ENCODE data around the gene TAF12. TPM values are rescaled to one million over a fixed set of nuclear protein-coding genes. Genes with fewer than 3 reads are reported as not detected.
"Not testable (repeated sequence)": the region's sequence is repeated elsewhere in the genome, so short reads cannot be mapped to it uniquely, and the experiment has no call there.

TAF12 gene
- 10 to 100 TPM; 31.9 to 35.2 (median 33.2) TPM for polyA plus RNA-seq (ENCODE audit: insufficient read length in 4 of 4)

GRCh38 chr1:28642847-28643635 lies at the start of gene TAF12:
TSS of gene TAF12 (minus strand) at chr1:28643067. CDS start at chr1:28622081, 20,986 bp downstream.
- DNase-seq (ENCODE audit: low read depth in 4 of 4, low spot score in 3 of 4), result peak; percentile 89 to 94 (median 94)

- DNase-seq (ENCODE audit: low read depth in 4 of 4, low spot score in 3 of 4), result not testable (repeated sequence)
Measured at GRCh38 chr1:28691627-28692026, 48.8 kb upstream of the TAF12 start.

GRCh38 chr1:28684937-28685336 lies 42.1 kb upstream of the TAF12 start:
- DNase-seq (ENCODE audit: low read depth in 4 of 4, low spot score in 3 of 4), result no peak

GRCh38 chr1:28682840-28683239 lies 40.0 kb upstream of the TAF12 start:
- no peak for DNase-seq (ENCODE audit: low read depth in 4 of 4, low spot score in 3 of 4)

- DNase-seq (ENCODE audit: low read depth in 4 of 4, low spot score in 3 of 4), result no peak
Measured at GRCh38 chr1:28680151-28680550, 37.3 kb upstream of the TAF12 start.

GRCh38 chr1:28675924-28676257 lies 33.0 kb upstream of the TAF12 start:
- DNase-seq (ENCODE audit: low read depth in 4 of 4, low spot score in 3 of 4), result no peak

- not testable (repeated sequence) for DNase-seq (ENCODE audit: low read depth in 4 of 4, low spot score in 3 of 4)
Measured at GRCh38 chr1:28672971-28673370, 30.1 kb upstream of the TAF12 start.

GRCh38 chr1:28671254-28671780 lies 28.4 kb upstream of the TAF12 start:
- DNase-seq (ENCODE audit: low read depth in 4 of 4, low spot score in 3 of 4), result no peak

- DNase-seq (ENCODE audit: low read depth in 4 of 4, low spot score in 3 of 4), result peak; percentile 20 to 53 (median 32)
Measured at GRCh38 chr1:28668956-28669723, 26.3 kb upstream of the TAF12 start.

GRCh38 chr1:28668191-28668955 lies 25.5 kb upstream of the TAF12 start, which contains the start of gene GMEB1:
TSS of gene GMEB1 (plus strand) at chr1:28668784. CDS start at chr1:28683613, 14,829 bp downstream.
- DNase-seq (ENCODE audit: low read depth in 4 of 4, low spot score in 3 of 4), result peak; percentile 72 to 77 (median 73)

GRCh38 chr1:28666806-28667205 lies 23.9 kb upstream of the TAF12 start:
- DNase-seq (ENCODE audit: low read depth in 4 of 4, low spot score in 3 of 4), result no peak

- DNase-seq (ENCODE audit: low read depth in 4 of 4, low spot score in 3 of 4), result no peak
Measured at GRCh38 chr1:28663871-28664470, 21.1 kb upstream of the TAF12 start.

GRCh38 chr1:28656335-28656734 lies 13.5 kb upstream of the TAF12 start:
- no peak for DNase-seq (ENCODE audit: low read depth in 4 of 4, low spot score in 3 of 4)

GRCh38 chr1:28655448-28656311 lies 12.8 kb upstream of the TAF12 start:
- DNase-seq (ENCODE audit: low read depth in 4 of 4, low spot score in 3 of 4), result not testable (repeated sequence)

- not testable (repeated sequence) for DNase-seq (ENCODE audit: low read depth in 4 of 4, low spot score in 3 of 4)
Measured at GRCh38 chr1:28653870-28654269, 11.0 kb upstream of the TAF12 start.

- not testable (repeated sequence) for DNase-seq (ENCODE audit: low read depth in 4 of 4, low spot score in 3 of 4)
Measured at GRCh38 chr1:28653063-28653462, 10.2 kb upstream of the TAF12 start.

- DNase-seq (ENCODE audit: low read depth in 4 of 4, low spot score in 3 of 4), result peak; percentile 88 to 93 (median 90)
Measured at GRCh38 chr1:28648474-28649198, 5.8 kb upstream of the TAF12 start, which contains the start of gene RNU11. TSS of gene RNU11 (plus strand) at chr1:28648600.

GRCh38 chr1:28648008-28648473 lies 5.2 kb upstream of the TAF12 start:
- DNase-seq (ENCODE audit: low read depth in 4 of 4, low spot score in 3 of 4), result peak; percentile 83 to 90 (median 86)
